B cell (primary cell): ENCODE measurements around the gene GRIK2. TPM values are rescaled to one million over a fixed set of nuclear protein-coding genes. Genes with fewer than 3 reads are reported as not detected.

Source experiments
- ATAC-seq: fragments of 200-7000 bp; cut with Tn5 transposase; one replicate; pipeline ENCODE4 v1.10.0; 2021; ENCODE audit warnings: low read depth, mild to moderate bottlenecking, moderate number of reproducible peaks, moderate library complexity
- CTCF ChIA-PET: fragments of 350-600 bp; sonication (Branson Sonifier 250); formaldehyde crosslinking; loops from one replicate; lab custom pipeline; 2021; ENCODE audit warnings: antibody characterized with exemption, inconsistent platforms; lab: Charles Lee
- POLR2A ChIA-PET: fragments of 350-600 bp; sonication (Branson Sonifier 250); formaldehyde crosslinking; loops from one replicate; lab custom pipeline; 2021; ENCODE audit warnings: antibody characterized with exemption; lab: Charles Lee
- DNase-seq: peaks from one replicate; pipeline ENCODE4 v3.0.0; 2013
- H2AFZ ChIP-seq: 2 replicates; pipeline ENCODE4 v1.6.1; 2012; ENCODE audit warnings: mild to moderate bottlenecking, low read depth, low read length; ENCODE audit not compliant: insufficient read depth, poor library complexity, severe bottlenecking
- H3K27ac ChIP-seq, 2 donors: 1 replicate in 1 of 2; 2 replicates in 1 of 2; pipeline ENCODE4 v1.5.1; 2012 to 2013; ENCODE audit warnings: low read length in 2 of 2, mild to moderate bottlenecking in 2 of 2, moderate library complexity in 1 of 2
- H3K27me3 ChIP-seq, 4 experiments: fragments of 200-600 bp in 1 of 4; sonication (generic) in 1 of 4; replicated peaks in 1 of 4; 1 replicate in 2 of 4; 2 replicates in 2 of 4; pipeline versions ENCODE4 v1.6.1 to v1.7.0; 2013 to 2016; ENCODE audit warnings: low read length in 3 of 4, mild to moderate bottlenecking in 2 of 4, mixed read lengths in 1 of 4, moderate library complexity in 1 of 4; ENCODE audit not compliant: insufficient read depth in 4 of 4, control insufficient read depth in 3 of 4; ENCODE audit errors: control extremely low read depth in 1 of 4
- H3K36me3 ChIP-seq, 2 experiments: replicated peaks in 1 of 2; 1 replicate in 1 of 2; 2 replicates in 1 of 2; pipeline versions ENCODE4 v1.6.1 to v1.7.1; 2013; ENCODE audit warnings: low read length in 1 of 2; ENCODE audit not compliant: insufficient read depth in 2 of 2, control insufficient read depth in 1 of 2; ENCODE audit errors: control extremely low read depth in 1 of 2, extremely low read depth in 1 of 2
- H3K4me1 ChIP-seq, 2 donors: fragments of 200-600 bp in 1 of 2; sonication (generic) in 1 of 2; 1 replicate in 1 of 2; 2 replicates in 1 of 2; pipeline versions ENCODE4 v1.5.1 to v1.6.1; 2013 to 2017; ENCODE audit warnings: low read length in 2 of 2; ENCODE audit not compliant: control insufficient read depth in 2 of 2, insufficient read depth in 2 of 2
- H3K4me2 ChIP-seq: replicated peaks from 2 replicates; pipeline ENCODE3; 2012; ENCODE audit warnings: mild to moderate bottlenecking, low read depth, low read length; ENCODE audit not compliant: poor library complexity, severe bottlenecking
- H3K4me3 ChIP-seq, 5 experiments: fragments of 200-600 bp in 1 of 5; sonication (generic) in 1 of 5; 1 replicate in 3 of 5; 2 replicates in 2 of 5; pipeline versions ENCODE4 v1.5.1 to v1.7.0; 2011 to 2016; ENCODE audit warnings: low read length in 4 of 5, mild to moderate bottlenecking in 4 of 5, low read depth in 2 of 5, control low read depth in 1 of 5, moderate library complexity in 1 of 5; ENCODE audit not compliant: insufficient read depth in 1 of 5; ENCODE audit errors: control extremely low read depth in 1 of 5, extremely low read depth in 1 of 5
- H3K79me2 ChIP-seq: fragments of 200-600 bp; sonication (generic); one replicate; pipeline ENCODE4 v1.6.0; 2016; ENCODE audit warnings: low read length; ENCODE audit not compliant: control insufficient read depth, insufficient read depth
- H3K9ac ChIP-seq: fragments of 200-600 bp; sonication (generic); 2 replicates; pipeline ENCODE4 v1.6.1; 2017; ENCODE audit warnings: mild to moderate bottlenecking, low read length, moderate library complexity
- H3K9me3 ChIP-seq, 3 donors: one replicate each; pipeline versions ENCODE4 v1.6.1 to v1.7.1; 2013; ENCODE audit warnings: low read length in 2 of 3; ENCODE audit not compliant: control insufficient read depth in 2 of 3, insufficient read depth in 1 of 3; ENCODE audit errors: control extremely low read depth in 1 of 3
- H4K20me1 ChIP-seq: 2 replicates; pipeline ENCODE4 v1.6.0; 2012; ENCODE audit warnings: mild to moderate bottlenecking, low read length; ENCODE audit not compliant: insufficient read depth, control insufficient read depth, poor library complexity, severe bottlenecking
- H3K27ac Mint-ChIP-seq: one replicate; pipeline ENCODE4 v1.8.0; 2021; ENCODE audit warnings: mixed read lengths
- H3K27me3 Mint-ChIP-seq: one replicate; pipeline ENCODE4 v1.8.0; 2021; ENCODE audit warnings: mixed read lengths
- H3K4me1 Mint-ChIP-seq: one replicate; pipeline ENCODE4 v1.8.0; 2021; ENCODE audit warnings: mixed read lengths
- H3K4me3 Mint-ChIP-seq: one replicate; pipeline ENCODE4 v1.8.0; 2021; ENCODE audit warnings: mixed read lengths
- H3K9me3 Mint-ChIP-seq: one replicate; pipeline ENCODE4 v1.8.0; 2022; ENCODE audit warnings: mixed read lengths; ENCODE audit not compliant: insufficient read depth
- CTCF ChIP-seq: fragments of 200-600 bp; IDR thresholded peaks from one replicate; pipeline ENCODE4 v1.8.0; 2022; ENCODE audit warnings: antibody characterized with exemption, mild to moderate bottlenecking
- EZH2 ChIP-seq: IDR thresholded peaks from 2 replicates; pipeline ENCODE4 v1.6.1; 2012; ENCODE audit warnings: borderline replicate concordance, low read depth, mild to moderate bottlenecking, moderate library complexity, low read length; ENCODE audit not compliant: insufficient read depth, poor library complexity, severe bottlenecking
- WGBS: methylation state at CpG from one replicate; pipeline ENCODE4 v1.1.5; 2013; ENCODE audit warnings: missing lambda C conversion rate; ENCODE audit not compliant: insufficient coverage; 5-methylcytosine and 5-hydroxymethylcytosine counted together
- intact Hi-C: fragments of 100-400 bp; cut with micrococcal nuclease; formaldehyde crosslinking; loops from one replicate; pipeline ENCODE4 v1.10.0; 2022
- polyA plus RNA-seq: library from polyadenylated mRNA; depleted of rRNA; stranded (reverse); fragments of >200 nt; gene quantifications from 2 replicates; pipeline ENCODE4 v1.2.3, GENCODE V29; 2012
- total RNA-seq, 2 donors: library from RNA; stranded (reverse); fragments of 120-200 nt in 1 of 2; gene quantifications; 1 replicate in 1 of 2; 2 replicates in 1 of 2; pipeline versions ENCODE4 v1.2.3 to v1.2.4, GENCODE V29; 2013 to 2022

The GRIK2 gene
- total and polyA plus RNA-seq, 2 donors (not counting 1 experiment from before 2014, with no cell fraction given) = not detected

- Histone ChIP-seq H2AFZ (no peak overlapping the region), H3K9me3 (peaks cover 0 to under 1% (median 0%) of the 10 kb centered on the region in 3 donors), H3K4me3 (no peak overlapping the region), H3K27ac (no peak overlapping the region), H3K27me3 (peaks cover 0 to 6% (median 0%) of the 10 kb centered on the region in 4 experiments), H4K20me1 (no peaks in the 10 kb centered on the region), H3K4me2 (no peak overlapping the region), H3K4me1 (no peaks in the 10 kb centered on the region), H3K79me2 (no peaks in the 10 kb centered on the region), H3K36me3 (no peaks in the 10 kb centered on the region), H3K9ac (no peak overlapping the region)
- no peak for ATAC-seq
- ChIA-PET POLR2A (no interaction called here), CTCF (no interaction called here)
- no peak overlapping the region for H3K27ac Mint-ChIP-seq
- peaks cover 3% of the 10 kb centered on the region for H3K9me3 Mint-ChIP-seq
- no peak for TF ChIP-seq CTCF
- TF ChIP-seq EZH2 = no peak
- no peak for DNase-seq
- H3K27me3 Mint-ChIP-seq = peaks cover 11% of the 10 kb centered on the region
- WGBS = no CpG with 5 or more reads among the region's 1 CpG
- intact Hi-C loops = no loop called here
- no peak overlapping the region for H3K4me3 Mint-ChIP-seq
- H3K4me1 Mint-ChIP-seq = no peaks in the 10 kb centered on the region
These were observed 6.5 kb upstream of the GRIK2 start for GRCh38 chr6:101386982-101387381.

- H3K9ac ChIP-seq = no peak overlapping the region
- H3K4me2 ChIP-seq = no peak overlapping the region
- H3K79me2 ChIP-seq = no peaks in the 10 kb centered on the region
- ATAC-seq (no peak), DNase-seq (no peak)
- H4K20me1 ChIP-seq = no peaks in the 10 kb centered on the region
- no peak overlapping the region for H3K4me3 ChIP-seq
- H2AFZ ChIP-seq = no peak overlapping the region
- H3K27me3 ChIP-seq = peaks cover 0 to 27% (median 11%) of the 10 kb centered on the region in 4 experiments
- WGBS = 12% methylated on average over 20 of the region's 24 CpGs
- TF ChIP-seq EZH2 (no peak), CTCF (no peak)
- H3K9me3 Mint-ChIP-seq = no peaks in the 10 kb centered on the region
- ChIA-PET POLR2A (no interaction called here), CTCF (no interaction called here)
- no peaks in the 10 kb centered on the region for H3K4me1 ChIP-seq
- no peaks in the 10 kb centered on the region for H3K4me1 Mint-ChIP-seq
- no peaks in the 10 kb centered on the region for H3K36me3 ChIP-seq
- H3K27ac ChIP-seq = no peak overlapping the region
- H3K27me3 Mint-ChIP-seq = peaks cover 26% of the 10 kb centered on the region
- H3K4me3 Mint-ChIP-seq = no peak overlapping the region
- peaks cover 0 to 19% (median 0%) of the 10 kb centered on the region in 3 donors for H3K9me3 ChIP-seq
- no peak overlapping the region for H3K27ac Mint-ChIP-seq
- intact Hi-C loops = no loop called here
These were observed 1.5 kb upstream of the GRIK2 start for GRCh38 chr6:101391772-101392585.
